Spleen (tissue), 11 donors: Measurements from ENCODE around the gene EGFR. TPM values are rescaled to one million over a fixed set of nuclear protein-coding genes. Genes with fewer than 3 reads are reported as not detected.

ENCODE experiments used
- DNase-seq: peaks from one replicate; pipeline ENCODE4 v3.0.0-alpha.2; 2020
- H3K27ac ChIP-seq, 8 donors: fragments of 200-600 bp; sonication (generic) in 7 of 8; 1 replicate in 4 of 8; 2 replicates in 4 of 8; pipeline versions ENCODE4 v1.5.0 to v1.8.0; 2016 to 2021; ENCODE audit warnings: inconsistent platforms in 4 of 8, mild to moderate bottlenecking in 4 of 8, moderate library complexity in 1 of 8
- H3K27me3 ChIP-seq, 7 donors: fragments of 200-600 bp; sonication (generic) in 6 of 7; replicated peaks in 1 of 7; 1 replicate in 4 of 7; 2 replicates in 3 of 7; pipeline versions ENCODE4 v1.5.0 to v1.8.0; 2016 to 2021; ENCODE audit warnings: inconsistent platforms in 3 of 7, mild to moderate bottlenecking in 1 of 7
- H3K36me3 ChIP-seq, 6 donors: fragments of 200-600 bp; sonication (generic) in 5 of 6; 1 replicate in 4 of 6; 2 replicates in 2 of 6; pipeline versions ENCODE4 v1.5.0 to v1.8.0; 2016 to 2021; ENCODE audit warnings: inconsistent platforms in 2 of 6
- H3K4me1 ChIP-seq, 6 donors: fragments of 200-600 bp; sonication (generic) in 5 of 6; 1 replicate in 3 of 6; 2 replicates in 3 of 6; pipeline versions ENCODE4 v1.5.0 to v1.8.0; 2016 to 2021; ENCODE audit warnings: inconsistent platforms in 3 of 6
- H3K4me3 ChIP-seq, 8 donors: fragments of 200-600 bp; sonication (generic) in 7 of 8; 1 replicate in 4 of 8; 2 replicates in 4 of 8; pipeline versions ENCODE4 v1.5.0 to v1.8.0; 2016 to 2021; ENCODE audit warnings: inconsistent platforms in 4 of 8, mild to moderate bottlenecking in 4 of 8, moderate library complexity in 2 of 8
- H3K9me3 ChIP-seq, 8 donors: fragments of 200-600 bp; sonication (generic) in 7 of 8; 1 replicate in 4 of 8; 2 replicates in 4 of 8; pipeline versions ENCODE4 v1.5.0 to v1.8.0; 2016 to 2021; ENCODE audit warnings: inconsistent platforms in 4 of 8
- CTCF ChIP-seq, 11 experiments: fragments of 200-600 bp in 7 of 11; fragments of 450-650 bp in 4 of 11; sonication (generic) in 4 of 11; IDR thresholded peaks in 8 of 11; conservative IDR thresholded peaks in 3 of 11; 1 replicate in 7 of 11; 2 replicates in 4 of 11; pipeline versions ENCODE4 v1.4.0 to v1.8.0; 2016 to 2021; ENCODE audit warnings: antibody characterized with exemption in 11 of 11, inconsistent platforms in 4 of 11, mild to moderate bottlenecking in 1 of 11
- POLR2A ChIP-seq, 3 donors: fragments of 450-650 bp; IDR thresholded peaks; one replicate each; pipeline ENCODE4 v1.5.1; 2017; ENCODE audit warnings: antibody characterized with exemption in 3 of 3, mild to moderate bottlenecking in 1 of 3
- POLR2AphosphoS5 ChIP-seq, 3 donors: sonication (generic); formaldehyde crosslinking; IDR thresholded peaks; one replicate each; pipeline ENCODE4 v1.5.1; 2017; ENCODE audit warnings: antibody characterized with exemption in 3 of 3
- WGBS, 5 donors: extraction: QIAGEN DNeasy Blood & Tissue Kit in 3 of 5; methylation state at CpG; one replicate each; pipeline versions ENCODE4 v1.1.5 to v1.1.7; 2013 to 2018; 5-methylcytosine and 5-hydroxymethylcytosine counted together
- intact Hi-C: fragments of 100-400 bp; cut with DNase I; formaldehyde crosslinking; loops from one replicate; pipeline ENCODE4 v1.15.0; 2023; ENCODE audit warnings: low total_unique reads
- polyA plus RNA-seq, 3 donors: library from polyadenylated mRNA; stranded (reverse); fragments of 200-250 nt; gene quantifications; one replicate each; pipeline ENCODE4 v1.2.1, GENCODE V29; 2013
- total RNA-seq, 7 donors: library from RNA; depleted of rRNA in 3 of 7; stranded (reverse); fragments of >200 nt in 3 of 7; fragmentation: NEBNext Ultra II Directional in 4 of 7; extraction: Animal tissue kit (Norgen Biotek cat#: 25700) in 4 of 7; gene quantifications; one replicate each; pipeline versions ENCODE4 v1.1.0 to v1.2.1, GENCODE V29; 2016 to 2021
- donor health status: healthy with polysubstance abuse.
- donor health status: DM: no; HTN: no; CAD: no; lungs with moderate emphysema.
- donor health status: DM: no; HTN: no; CAD: no.
- donor health status: Bipolar disorder and iron deficiency.
- donor health status: healthy.
- donor health status: DM: no; HTN: no; CAD: no.
- donor health status: DM: yes; HTN: yes; CAD: no.

Gene EGFR
- total and polyA plus RNA-seq, 10 donors, result 1.1 to 35.2 (median 24.5) TPM

- intact Hi-C loops, result no loop called here
- no peak for DNase-seq
- Histone ChIP-seq H3K36me3 (no peaks in the 10 kb centered on the region), H3K4me1 (peaks cover 0 to 12% (median 1%) of the 10 kb centered on the region in 6 donors), H3K9me3 (no peaks in the 10 kb centered on the region), H3K27ac (no peak overlapping the region), H3K4me3 (no peak overlapping the region), H3K27me3 (peaks cover 0 to 20% (median 0%) of the 10 kb centered on the region in 7 donors)
- TF ChIP-seq POLR2AphosphoS5 (IDR thresholded peaks at IDR 0.05) (no peak), CTCF (IDR thresholded peaks at IDR 0.05 in 8 of 11, conservative IDR thresholded peaks at IDR 0.05 in 3 of 11) (no peak), POLR2A (IDR thresholded peaks at IDR 0.05) (no peak)
- WGBS, 5 donors, result 84 to 86% (median 85%) methylated on average over 10 of the region's 10 CpGs
Measured at GRCh38 chr7:55061726-55062499, 43.1 kb downstream of the EGFR start.

- Histone ChIP-seq H3K9me3 (no peaks in the 10 kb centered on the region), H3K27ac (no peak overlapping the region), H3K36me3 (no peaks in the 10 kb centered on the region), H3K27me3 (peaks cover 0 to 22% (median 0%) of the 10 kb centered on the region in 7 donors), H3K4me3 (no peak overlapping the region), H3K4me1 (peaks cover 0 to 12% (median 2%) of the 10 kb centered on the region in 6 donors)
- intact Hi-C loops, result no loop called here
- DNase-seq, result no peak
- TF ChIP-seq CTCF (IDR thresholded peaks at IDR 0.05 in 8 of 11, conservative IDR thresholded peaks at IDR 0.05 in 3 of 11), result no peak
- TF ChIP-seq POLR2A (IDR thresholded peaks at IDR 0.05), result no peak
- no peak for TF ChIP-seq POLR2AphosphoS5 (IDR thresholded peaks at IDR 0.05)
- WGBS, 5 donors, result 79 to 84% (median 81%) methylated on average over 7 of the region's 7 CpGs
Measured at GRCh38 chr7:55063061-55063460, 44.2 kb downstream of the EGFR start.

GRCh38 chr7:55063633-55064032 is 44.8 kb downstream of the EGFR start:
- Histone ChIP-seq H3K4me3 (no peak overlapping the region), H3K4me1 (peaks cover 0 to 12% (median 2%) of the 10 kb centered on the region in 6 donors), H3K36me3 (no peaks in the 10 kb centered on the region), H3K27ac (no peak overlapping the region), H3K27me3 (peaks cover 0 to 22% (median 0%) of the 10 kb centered on the region in 7 donors), H3K9me3 (no peaks in the 10 kb centered on the region)
- whole genome bisulfite sequencing, 5 donors, result 83 to 89% (median 84%) methylated on average over 5 of the region's 5 CpGs
- TF ChIP-seq POLR2A (IDR thresholded peaks at IDR 0.05), result no peak
- TF ChIP-seq CTCF (IDR thresholded peaks at IDR 0.05 in 8 of 11, conservative IDR thresholded peaks at IDR 0.05 in 3 of 11), result no peak
- no peak for TF ChIP-seq POLR2AphosphoS5 (IDR thresholded peaks at IDR 0.05)
- DNase-seq, result no peak
- intact Hi-C loops, result no loop called here

- peaks cover 0 to 8% (median 0%) of the 10 kb centered on the region in 6 donors for H3K4me1 ChIP-seq
- H3K27me3 ChIP-seq, result peaks cover 0 to 22% (median 0%) of the 10 kb centered on the region in 7 donors
- 57 to 75% (median 64%) methylated on average over 4 of the region's 4 CpGs for WGBS, 5 donors
- H3K27ac ChIP-seq, result peak overlapping the region in 7 of 8 donors; percentile 50 to 63 (median 55)
- H3K4me3 ChIP-seq, result no peak overlapping the region
- DNase-seq, result no peak
- TF ChIP-seq POLR2A (IDR thresholded peaks at IDR 0.05), result no peak
- TF ChIP-seq CTCF (IDR thresholded peaks at IDR 0.05 in 8 of 11, conservative IDR thresholded peaks at IDR 0.05 in 3 of 11), result no peak
- TF ChIP-seq POLR2AphosphoS5 (IDR thresholded peaks at IDR 0.05), result peak in 1 of 3 donors; percentile 25
- intact Hi-C loops, result no loop called here
- no peaks in the 10 kb centered on the region for H3K9me3 ChIP-seq
- no peaks in the 10 kb centered on the region for H3K36me3 ChIP-seq
Measured at GRCh38 chr7:55065079-55065478, 46.3 kb downstream of the EGFR start.
